HepG2 (cell line): ENCODE data around the gene CDC42SE1. TPM values are rescaled to one million over a fixed set of nuclear protein-coding genes. Genes with fewer than 3 reads are reported as not detected.

ENCODE experiments used
- ATAC-seq: fragments of 200-7000 bp; cut with Tn5 transposase; 3 replicates; pipeline ENCODE4 v1.9.1; 2020; ENCODE audit warnings: mild to moderate bottlenecking, moderate library complexity
- BruUV-seq: library from RNA; stranded (reverse); fragments of 400-500 nt; replicated peaks from 2 replicates; lab custom pipeline; 2021; lab: Mats Ljungman, UMichigan
- CTCF ChIA-PET: fragments of 300-600 bp; formaldehyde crosslinking; extraction: SDS; loops from one replicate; lab custom pipeline; 2021; ENCODE audit warnings: low total read pairs, inconsistent platforms, low intra/inter-chr PET ratio; lab: Yijun Ruan, JAX
- POLR2A ChIA-PET: fragments of 350-600 bp; sonication (Branson Sonifier 250); formaldehyde crosslinking; loops from one replicate; lab custom pipeline; 2020; ENCODE audit warnings: antibody characterized with exemption, inconsistent platforms; lab: Yijun Ruan, JAX
- DNase-seq: peaks from one replicate; pipeline ENCODE4 v3.0.0-alpha.2; 2015; ENCODE audit warnings: low spot score
- FAIRE-seq: peaks from 3 replicates; lab custom pipeline; 2011; peaks lifted over from hg19 to GRCh38; lab: Jason Lieb, UNC
- H2AFZ ChIP-seq: one replicate; pipeline ENCODE4 v1.6.1; 2011; ENCODE audit warnings: low read length, inconsistent platforms
- H3K27ac ChIP-seq: fragments of 300-600 bp; 3 replicates; pipeline ENCODE4 v1.8.0; 2011; ENCODE audit warnings: mixed run types, mild to moderate bottlenecking, mixed read lengths, low read length, inconsistent platforms; ENCODE audit not compliant: insufficient read depth; ENCODE audit errors: extremely low read length
- H3K27me3 ChIP-seq, 2 experiments: fragments of 200-600 bp in 1 of 2; 2 replicates in 1 of 2; 3 replicates in 1 of 2; pipeline versions ENCODE4 v1.6.0 to v1.8.0; 2011; ENCODE audit warnings: low read length in 2 of 2, mild to moderate bottlenecking in 2 of 2, moderate library complexity in 2 of 2, inconsistent platforms in 1 of 2; ENCODE audit not compliant: insufficient read depth in 2 of 2, control insufficient read depth in 1 of 2
- H3K36me3 ChIP-seq, 2 experiments: fragments of 200-600 bp in 1 of 2; replicated peaks in 1 of 2; 2 replicates in 1 of 2; 3 replicates in 1 of 2; pipeline versions ENCODE4 v1.5.1 to v1.8.0; 2011; ENCODE audit warnings: low read length in 2 of 2, inconsistent platforms in 1 of 2; ENCODE audit not compliant: insufficient read depth in 2 of 2, control insufficient read depth in 1 of 2
- H3K4me1 ChIP-seq: 2 replicates; pipeline ENCODE4 v1.5.1; 2012; ENCODE audit warnings: low read length, inconsistent platforms; ENCODE audit not compliant: insufficient read depth
- H3K4me2 ChIP-seq: 2 replicates; pipeline ENCODE4 v1.6.0; 2011; ENCODE audit warnings: low read depth, low read length, inconsistent platforms
- H3K4me3 ChIP-seq, 3 experiments: fragments of 200-600 bp in 1 of 3; sonication (generic), shearing (Covaris generic) in 1 of 3; replicated peaks in 1 of 3; 2 replicates each; pipeline ENCODE4 v1.5.1; 2011 to 2016; ENCODE audit warnings: low read length in 3 of 3, inconsistent platforms in 2 of 3, low read depth in 2 of 3, mild to moderate bottlenecking in 2 of 3, control low read depth in 1 of 3, mixed read lengths in 1 of 3; ENCODE audit not compliant: insufficient read depth in 1 of 3
- H3K79me2 ChIP-seq: one replicate; pipeline ENCODE4 v1.6.1; 2011; ENCODE audit warnings: low read length, inconsistent platforms; ENCODE audit not compliant: insufficient read depth
- H3K9ac ChIP-seq: 2 replicates; pipeline ENCODE4 v1.6.0; 2011; ENCODE audit warnings: mild to moderate bottlenecking, low read depth, low read length, inconsistent platforms; ENCODE audit not compliant: insufficient read depth
- H3K9me3 ChIP-seq: 2 replicates; pipeline ENCODE4 v1.5.1; 2012; ENCODE audit warnings: mild to moderate bottlenecking, low read length
- H4K20me1 ChIP-seq: 2 replicates; pipeline ENCODE4 v1.6.0; 2011; ENCODE audit warnings: inconsistent platforms, mild to moderate bottlenecking, low read length, moderate library complexity; ENCODE audit not compliant: insufficient read depth
- CSRNP1 ChIP-seq: sonication (generic); formaldehyde crosslinking; IDR thresholded peaks from 2 replicates; pipeline ENCODE4 v1.8.1; 2023; ENCODE audit warnings: mild to moderate bottlenecking, missing genetic modification reagents
- FOXC1 ChIP-seq: sonication (generic); formaldehyde crosslinking; IDR thresholded peaks from 2 replicates; pipeline ENCODE4 v1.8.0; 2022; ENCODE audit warnings: mild to moderate bottlenecking, missing genetic modification reagents, borderline replicate concordance
- JDP2 ChIP-seq: sonication (generic); formaldehyde crosslinking; IDR thresholded peaks from 2 replicates; pipeline ENCODE4 v1.8.1; 2022; ENCODE audit warnings: missing genetic modification reagents, borderline replicate concordance
- MTF1 ChIP-seq: sonication (generic); formaldehyde crosslinking; IDR thresholded peaks from 2 replicates; pipeline ENCODE4 v1.5.0; 2020; ENCODE audit warnings: missing genetic modification reagents
- NCOA2 ChIP-seq: sonication (generic); formaldehyde crosslinking; IDR thresholded peaks from 2 replicates; pipeline ENCODE4 v1.8.0; 2022; ENCODE audit warnings: inconsistent platforms
- NFE2 ChIP-seq: sonication (generic); formaldehyde crosslinking; IDR thresholded peaks from 2 replicates; pipeline ENCODE4 v1.4.0; 2020; ENCODE audit warnings: missing genetic modification reagents
- NFKBIZ ChIP-seq: IDR thresholded peaks from 2 replicates; pipeline ENCODE4 v1.6.1; 2018; ENCODE audit warnings: missing genetic modification reagents, missing compliant biosample characterization
- PHF20 ChIP-seq: sonication (generic); formaldehyde crosslinking; IDR thresholded peaks from 2 replicates; pipeline ENCODE4 v1.5.0; 2020; ENCODE audit warnings: mild to moderate bottlenecking, missing genetic modification reagents
- POLR2A ChIP-seq, 2 experiments: IDR thresholded peaks; 2 replicates each; pipeline ENCODE4 v1.6.1; 2011; ENCODE audit warnings: low read depth in 2 of 2, low read length in 2 of 2, mild to moderate bottlenecking in 1 of 2, moderate library complexity in 1 of 2; ENCODE audit not compliant: insufficient read depth in 1 of 2
- U2AF2 ChIP-seq: fragments of 200-400 bp; formaldehyde crosslinking; IDR thresholded peaks from 2 replicates; pipeline ENCODE4 v1.6.1; 2017; ENCODE audit warnings: low read depth, mild to moderate bottlenecking, low read length
- ZBTB7A ChIP-seq: sonication (generic); formaldehyde crosslinking; IDR thresholded peaks from 2 replicates; pipeline ENCODE4 v1.8.0; 2022; ENCODE audit warnings: mild to moderate bottlenecking, missing genetic modification reagents
- ZNF547 ChIP-seq: sonication (generic); formaldehyde crosslinking; IDR thresholded peaks from 2 replicates; pipeline ENCODE4 v1.5.1; 2020; ENCODE audit warnings: mild to moderate bottlenecking, missing genetic modification reagents
- ZNF569 ChIP-seq: sonication (generic); formaldehyde crosslinking; IDR thresholded peaks from 2 replicates; pipeline ENCODE4 v1.5.0; 2020; ENCODE audit warnings: mild to moderate bottlenecking, missing genetic modification reagents, moderate library complexity, borderline replicate concordance
- ZNF737 ChIP-seq: sonication (generic); formaldehyde crosslinking; IDR thresholded peaks from 2 replicates; pipeline ENCODE4 v1.5.0; 2020; ENCODE audit warnings: missing genetic modification reagents, mild to moderate bottlenecking, borderline replicate concordance
- ZNF782 ChIP-seq: sonication (generic); formaldehyde crosslinking; IDR thresholded peaks from 2 replicates; pipeline ENCODE4 v1.4.0; 2020; ENCODE audit warnings: missing genetic modification reagents, mild to moderate bottlenecking, borderline replicate concordance
- WGBS: methylation state at CpG from one replicate; pipeline ENCODE4 v1.1.6; 2017; ENCODE audit warnings: low lambda C conversion rate; 5-methylcytosine and 5-hydroxymethylcytosine counted together
- in situ Hi-C: cut with HindIII; loops from 2 replicates; pipeline ENCODE4 v1.10.0; 2017; ENCODE audit warnings: low pct_unique_long_range_greater_than_20kb; ENCODE audit not compliant: extremely low pct_ligation_motif_present
- intact Hi-C: fragments of 100-400 bp; cut with micrococcal nuclease; formaldehyde crosslinking; loops from one replicate; pipeline ENCODE4 v1.10.0; 2022; ENCODE audit not compliant: unreplicated experiment
- polyA plus RNA-seq, 8 experiments: library from polyadenylated mRNA; depleted of rRNA in 3 of 8; stranded (reverse) in 7 of 8; unstranded in 1 of 8; fragments of >200 nt; fragmentation: Illumina TruSeq in 4 of 8; extraction: Trizol in 4 of 8; gene quantifications; 2 replicates each; pipeline versions ENCODE4 v1.2.1 to v1.2.3, GENCODE V29; 2011 to 2016; ENCODE audit warnings: low read depth in 4 of 8, missing spikeins in 1 of 8, mixed read lengths in 1 of 8; ENCODE audit not compliant: insufficient read depth in 1 of 8
- total RNA-seq, 5 experiments: library from RNA; depleted of rRNA; stranded (reverse); fragments of >200 nt; fragmentation: Illumina TruSeq; extraction: Trizol; gene quantifications; 2 replicates each; pipeline ENCODE4 v1.2.3, GENCODE V29; 2016; ENCODE audit warnings: low read depth in 1 of 5

Gene CDC42SE1
- total and polyA plus RNA-seq, 2 of the 13 experiments (the other 11 are each of a cell fraction or from before 2014, with no cell fraction given) = 17.6 to 17.9 TPM

DNA sequence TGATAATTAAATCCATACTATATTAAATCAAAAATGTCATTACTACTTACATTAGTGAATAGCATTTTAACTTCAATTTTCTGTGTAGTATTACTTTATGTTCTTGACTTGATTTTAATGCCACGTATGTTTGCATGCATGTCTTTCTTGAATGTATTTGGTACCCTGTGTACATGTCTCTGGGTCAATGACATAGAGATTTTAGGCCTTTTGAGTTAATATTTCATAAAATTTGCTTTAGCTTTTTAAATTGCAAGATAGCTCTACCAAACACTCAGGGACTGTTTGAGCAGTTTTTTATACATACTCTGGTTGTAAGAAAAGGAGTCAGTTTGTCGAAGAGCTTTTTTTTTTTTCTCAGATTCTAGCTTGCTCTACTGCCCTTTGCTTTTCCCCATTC is 2.3 kb upstream of the CDC42SE1 start:
- Histone ChIP-seq H2AFZ (no peak overlapping the region), H3K4me1 (peaks cover 32% of the 10 kb centered on the region), H3K4me2 (no peak overlapping the region), H3K36me3 (peaks cover under 1 to 1% of the 10 kb centered on the region in 2 experiments; a peak in 1 of 5 replicates), H4K20me1 (no peaks in the 10 kb centered on the region), H3K27me3 (0 out of 5 replicates have a peak, but pooled peaks cover 0 to 3% of the 10 kb centered on the region in 2 experiments), H3K9me3 (no peaks in the 10 kb centered on the region), H3K9ac (no peak overlapping the region), H3K4me3 (no peak overlapping the region), H3K27ac (no peak overlapping the region), H3K79me2 (peaks cover 16% of the 10 kb centered on the region)
- 88% methylated on average over 2 of the region's 2 CpGs for WGBS
- ChIA-PET POLR2A (no interaction called here), CTCF (no interaction called here)
- in situ Hi-C loops = no loop called here
- DNase-seq = no peak
- BruUV-seq = no TSS peak
- TF ChIP-seq JDP2 (no peak), NCOA2 (no peak), ZNF569 (CRISPR knock-in tag) (no peak), ZBTB7A (CRISPR knock-in tag) (no peak), CSRNP1 (CRISPR knock-in tag) (no peak), PHF20 (CRISPR knock-in tag) (no peak), U2AF2 (no peak), FOXC1 (no peak), ZNF547 (CRISPR knock-in tag) (no peak), ZNF782 (CRISPR knock-in tag) (no peak), MTF1 (CRISPR knock-in tag) (no peak), ZNF737 (CRISPR knock-in tag) (no peak), NFKBIZ (no peak), POLR2A (IDR thresholded peaks at IDR 0.05; ENCODE audit: insufficient read depth in 1 of 2, low read depth in 2 of 2, low read length in 2 of 2) (no peak), NFE2 (CRISPR knock-in tag) (no peak)
- intact Hi-C loops = no loop called here
- FAIRE-seq = no peak
- ATAC-seq = no peak
